ENCODE results near the gene PTPRM.

Gene PTPRM

DNA sequence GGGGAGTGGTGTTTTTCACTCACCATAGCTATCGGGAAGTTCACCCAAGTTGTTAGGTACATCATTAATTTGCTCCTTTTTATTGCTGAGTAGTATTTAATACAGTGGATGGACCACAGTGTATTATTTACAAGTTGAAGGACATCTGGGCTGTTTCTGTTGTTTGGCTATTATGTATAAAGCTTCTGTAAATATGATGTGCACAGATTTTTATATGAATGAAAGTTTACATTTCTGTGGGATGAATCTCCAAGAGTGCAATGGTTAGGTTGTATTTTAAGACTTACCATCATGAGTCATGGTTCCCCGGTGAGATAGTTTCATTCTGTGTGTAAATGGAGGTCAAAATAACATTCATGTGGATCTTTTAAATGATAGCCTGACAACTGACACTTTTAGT lies 337.4 kb downstream of the PTPRM start:
- H3K9ac ChIP-seq (ENCODE audit: low read length), result no peak overlapping the region
- no peak overlapping the region for H3K27ac ChIP-seq (ENCODE audit: low read depth, low read length)

DNA sequence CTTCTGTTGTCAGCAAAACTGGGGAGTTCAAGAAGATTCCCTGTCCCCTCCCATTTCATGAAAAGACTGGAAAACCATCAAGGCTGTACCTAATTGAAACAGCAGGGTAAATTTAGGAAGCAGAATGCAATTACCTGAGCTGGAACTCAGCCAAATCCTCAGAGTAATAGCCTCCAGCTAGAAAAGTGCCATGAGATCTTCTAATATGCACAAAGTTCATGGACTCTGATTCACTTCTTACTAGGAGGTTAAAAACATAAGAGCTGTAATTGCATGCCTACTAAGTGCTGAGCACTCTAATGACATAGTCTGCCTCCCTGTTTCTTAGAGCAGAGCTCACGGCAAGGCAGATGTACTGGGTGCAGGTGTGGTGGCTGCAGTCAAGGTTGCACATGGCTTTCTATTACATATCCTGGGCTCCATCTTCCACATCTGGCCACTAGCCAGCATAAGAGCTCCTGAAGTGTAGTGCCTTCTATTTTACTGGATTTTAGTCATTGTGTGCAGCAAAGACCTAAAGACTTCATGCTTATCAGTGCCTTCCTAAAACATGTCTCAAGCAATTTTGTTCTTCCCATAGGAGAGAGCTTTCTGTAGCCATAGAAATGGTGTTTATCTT lies 341.7 kb downstream of the PTPRM start:
- no peaks in the 10 kb centered on the region for H3K36me3 ChIP-seq (ENCODE audit: low read length)
- H3K4me2 ChIP-seq (ENCODE audit: low read depth, low read length, poor library complexity, severe bottlenecking), result no peak overlapping the region
- H3K79me2 ChIP-seq (ENCODE audit: insufficient read depth, low read length), result no peaks in the 10 kb centered on the region
- no peaks in the 10 kb centered on the region for H3K9me2 ChIP-seq (replicated peaks; ENCODE audit: insufficient read depth, low read length)
- no peak overlapping the region for H3K27ac ChIP-seq (ENCODE audit: low read depth, low read length)
- H3K9ac ChIP-seq (ENCODE audit: low read length), result no peak overlapping the region
- H3K9me3 ChIP-seq (ENCODE audit: insufficient read depth, low read length), result no peaks in the 10 kb centered on the region
- no peak for TF ChIP-seq EZH2phosphoT487 (conservative IDR thresholded peaks at IDR 0.05; ENCODE audit: low read length)
- TF ChIP-seq, protein P1, sequence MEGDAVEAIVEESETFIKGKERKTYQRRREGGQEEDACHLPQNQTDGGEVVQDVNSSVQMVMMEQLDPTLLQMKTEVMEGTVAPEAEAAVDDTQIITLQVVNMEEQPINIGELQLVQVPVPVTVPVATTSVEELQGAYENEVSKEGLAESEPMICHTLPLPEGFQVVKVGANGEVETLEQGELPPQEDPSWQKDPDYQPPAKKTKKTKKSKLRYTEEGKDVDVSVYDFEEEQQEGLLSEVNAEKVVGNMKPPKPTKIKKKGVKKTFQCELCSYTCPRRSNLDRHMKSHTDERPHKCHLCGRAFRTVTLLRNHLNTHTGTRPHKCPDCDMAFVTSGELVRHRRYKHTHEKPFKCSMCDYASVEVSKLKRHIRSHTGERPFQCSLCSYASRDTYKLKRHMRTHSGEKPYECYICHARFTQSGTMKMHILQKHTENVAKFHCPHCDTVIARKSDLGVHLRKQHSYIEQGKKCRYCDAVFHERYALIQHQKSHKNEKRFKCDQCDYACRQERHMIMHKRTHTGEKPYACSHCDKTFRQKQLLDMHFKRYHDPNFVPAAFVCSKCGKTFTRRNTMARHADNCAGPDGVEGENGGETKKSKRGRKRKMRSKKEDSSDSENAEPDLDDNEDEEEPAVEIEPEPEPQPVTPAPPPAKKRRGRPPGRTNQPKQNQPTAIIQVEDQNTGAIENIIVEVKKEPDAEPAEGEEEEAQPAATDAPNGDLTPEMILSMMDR (IDR thresholded peaks at IDR 0.05; ENCODE audit: insufficient read depth, low read length, poor library complexity, severe bottlenecking), result no peak
- no peaks in the 10 kb centered on the region for H3K27me3 ChIP-seq (ENCODE audit: low read length)
- H2AFZ ChIP-seq (ENCODE audit: low read depth, low read length, severe bottlenecking), result no peak overlapping the region
- H3K4me3 ChIP-seq (ENCODE audit: insufficient read depth, low read length, poor library complexity, severe bottlenecking), result no peak overlapping the region
- no peaks in the 10 kb centered on the region for H4K20me1 ChIP-seq (ENCODE audit: low read depth, low read length)
- H3F3A ChIP-seq (ENCODE audit: insufficient read depth), result no peaks in the 10 kb centered on the region

More for the DNA sequence above, 337.4 kb downstream of the PTPRM start:
- Histone ChIP-seq H2AFZ (ENCODE audit: low read depth, low read length, severe bottlenecking) (no peak overlapping the region), H3K4me2 (ENCODE audit: low read depth, low read length, poor library complexity, severe bottlenecking) (no peak overlapping the region), H3K27me3 (ENCODE audit: low read length) (no peaks in the 10 kb centered on the region), H3K36me3 (ENCODE audit: low read length) (no peaks in the 10 kb centered on the region), H3K79me2 (ENCODE audit: insufficient read depth, low read length) (no peaks in the 10 kb centered on the region), H4K20me1 (ENCODE audit: low read depth, low read length) (no peaks in the 10 kb centered on the region), H3K9me2 (replicated peaks; ENCODE audit: insufficient read depth, low read length) (no peaks in the 10 kb centered on the region), H3K9me3 (ENCODE audit: insufficient read depth, low read length) (no peaks in the 10 kb centered on the region), H3F3A (ENCODE audit: insufficient read depth) (no peaks in the 10 kb centered on the region), H3K4me3 (ENCODE audit: insufficient read depth, low read length, poor library complexity, severe bottlenecking) (no peak overlapping the region)
- TF ChIP-seq EZH2phosphoT487 (conservative IDR thresholded peaks at IDR 0.05; ENCODE audit: low read length), result no peak
- TF ChIP-seq, protein P1 (IDR thresholded peaks at IDR 0.05; ENCODE audit: insufficient read depth, low read length, poor library complexity, severe bottlenecking), result no peak

DNA sequence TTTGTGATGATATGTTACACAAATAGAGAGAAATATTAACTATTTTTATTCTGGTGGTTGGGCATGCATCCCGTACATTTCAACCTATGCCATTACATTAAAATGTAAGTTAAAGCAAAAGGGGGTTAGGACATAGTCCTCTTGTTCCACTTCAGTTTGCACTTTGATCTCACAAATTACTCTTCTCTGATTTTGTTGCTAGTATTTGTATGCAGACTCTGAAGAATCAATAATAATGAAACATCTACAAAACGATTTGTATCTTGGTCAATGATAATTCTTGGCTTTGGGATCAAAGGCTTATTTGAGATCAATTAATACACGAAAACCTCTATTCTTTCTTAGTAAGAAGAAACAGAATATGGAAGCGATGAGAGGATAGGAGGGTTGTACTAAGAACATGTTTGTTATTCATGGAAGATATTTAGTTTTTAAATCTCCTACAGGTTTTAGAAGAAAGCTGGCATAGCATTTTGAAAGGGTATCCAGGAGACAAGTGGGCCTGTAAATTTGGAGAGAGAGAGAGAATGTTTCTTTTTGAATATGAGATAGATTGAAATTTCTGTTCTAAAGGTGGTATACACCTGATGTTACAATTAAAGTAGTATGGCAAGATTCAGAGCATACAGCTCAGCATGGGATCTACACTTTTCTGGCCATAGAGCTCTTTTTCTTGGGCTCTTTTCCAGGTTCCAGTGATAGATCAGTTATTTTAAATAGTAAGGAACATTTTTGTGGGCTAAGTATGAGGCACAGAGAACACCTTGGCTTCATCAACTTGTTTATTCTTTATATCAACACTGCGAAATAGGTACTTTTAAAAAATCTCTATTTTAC lies 347.9 kb downstream of the PTPRM start:
- Histone ChIP-seq H3K4me2 (ENCODE audit: low read depth, low read length, poor library complexity, severe bottlenecking) (no peak overlapping the region), H3K9me3 (ENCODE audit: insufficient read depth, low read length) (no peaks in the 10 kb centered on the region), H3K27me3 (ENCODE audit: low read length) (no peaks in the 10 kb centered on the region), H3K4me3 (ENCODE audit: insufficient read depth, low read length, poor library complexity, severe bottlenecking) (no peak overlapping the region), H3K9me2 (replicated peaks; ENCODE audit: insufficient read depth, low read length) (no peaks in the 10 kb centered on the region), H3F3A (ENCODE audit: insufficient read depth) (no peaks in the 10 kb centered on the region), H3K36me3 (ENCODE audit: low read length) (no peaks in the 10 kb centered on the region), H3K27ac (ENCODE audit: low read depth, low read length) (no peak overlapping the region), H3K79me2 (ENCODE audit: insufficient read depth, low read length) (no peaks in the 10 kb centered on the region), H4K20me1 (ENCODE audit: low read depth, low read length) (no peaks in the 10 kb centered on the region), H2AFZ (ENCODE audit: low read depth, low read length, severe bottlenecking) (no peak overlapping the region), H3K9ac (ENCODE audit: low read length) (no peak overlapping the region)
- TF ChIP-seq, protein P1 (IDR thresholded peaks at IDR 0.05; ENCODE audit: insufficient read depth, low read length, poor library complexity, severe bottlenecking), result no peak
- TF ChIP-seq EZH2phosphoT487 (conservative IDR thresholded peaks at IDR 0.05; ENCODE audit: low read length), result no peak

Data from SU-DHL-6 (cell line).